Measurements from ENCODE around the gene UPB1. TPM values are rescaled to one million over a fixed set of nuclear protein-coding genes. Genes with fewer than 3 reads are reported as not detected.
A peak's percentile ranks its signal among the peaks of the same experiment; 100 is the strongest.
"Not testable (repeated sequence)": the region's sequence is repeated elsewhere in the genome, so short reads cannot be mapped to it uniquely, and the experiment has no call there.

Gene UPB1
- total RNA-seq, 1 donor = under 0.01 TPM

DNA sequence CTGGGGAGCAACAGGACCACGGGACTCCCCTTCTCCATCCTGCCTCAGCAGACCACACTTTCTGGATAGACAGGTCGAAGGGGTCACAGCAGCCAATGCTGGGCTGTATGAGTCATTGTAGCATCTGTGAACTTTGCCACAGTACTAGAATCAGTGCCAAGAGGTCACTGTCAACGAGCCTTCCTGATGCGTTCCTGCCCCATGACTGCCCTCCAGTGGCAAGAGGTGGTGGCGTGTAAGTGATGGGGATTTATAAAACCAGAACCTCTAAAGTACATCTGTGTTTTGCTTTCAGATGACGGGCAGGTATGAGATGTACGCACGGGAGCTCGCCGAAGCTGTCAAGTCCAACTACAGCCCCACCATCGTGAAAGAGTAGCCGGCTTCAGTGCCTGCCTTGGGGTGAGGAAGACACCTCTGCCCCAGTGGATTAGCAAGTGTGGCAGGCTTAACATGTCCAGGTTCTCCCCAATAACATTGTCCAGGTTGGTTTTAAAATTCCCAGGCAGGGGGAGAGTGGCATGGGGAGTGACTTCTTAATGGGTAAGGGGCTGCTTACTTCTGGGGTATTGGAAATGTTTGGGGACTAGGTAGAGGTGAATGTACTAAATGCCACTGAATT lies 30.4 kb downstream of the UPB1 start:
- peak; percentile 47 to 87 (median 81) for DNase-seq (ENCODE audit: low read depth in 2 of 3, low spot score in 2 of 3)

DNA sequence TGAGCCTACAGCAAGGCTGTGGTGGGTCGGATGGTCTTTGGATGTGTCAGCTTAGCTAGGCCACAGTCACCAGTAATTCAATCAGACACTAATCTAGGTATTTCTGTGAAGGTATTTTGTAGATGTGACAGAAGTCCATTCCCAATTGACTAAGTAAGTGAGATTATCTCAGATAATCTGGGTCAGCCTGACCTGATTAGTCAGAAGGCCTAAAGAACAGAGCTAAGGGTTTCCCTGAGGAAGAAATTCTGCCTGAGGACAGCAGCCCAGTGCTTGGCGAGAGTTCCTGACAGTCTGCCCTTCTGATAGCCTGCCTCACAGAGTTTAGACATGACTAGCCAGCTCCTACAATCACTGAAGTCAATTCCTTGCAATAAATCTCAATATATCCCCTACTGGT lies 31.1 kb downstream of the UPB1 start:
- no peak for DNase-seq (ENCODE audit: low read depth in 2 of 3, low spot score in 2 of 3)

DNA sequence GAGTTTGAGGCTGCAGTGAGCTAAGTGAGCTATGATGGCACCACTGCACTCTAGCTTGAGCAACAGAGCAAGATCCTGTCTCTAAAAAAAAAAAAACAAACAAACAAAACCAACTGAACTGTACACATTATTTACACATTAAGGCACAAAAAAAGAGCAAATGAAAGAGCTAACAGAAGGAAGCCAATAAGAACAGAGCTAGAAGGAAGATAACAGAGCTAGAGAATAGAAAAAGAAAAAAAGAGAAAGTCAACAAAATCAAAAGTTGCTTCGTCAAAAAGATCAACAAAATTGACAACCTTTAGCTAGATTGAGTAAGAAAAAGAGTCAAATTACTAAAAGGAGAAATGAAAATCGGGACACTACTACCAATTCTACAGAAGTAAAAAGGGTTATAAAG lies 34.8 kb downstream of the UPB1 start:
- no peak for DNase-seq (ENCODE audit: low read depth in 2 of 3, low spot score in 2 of 3)

DNA sequence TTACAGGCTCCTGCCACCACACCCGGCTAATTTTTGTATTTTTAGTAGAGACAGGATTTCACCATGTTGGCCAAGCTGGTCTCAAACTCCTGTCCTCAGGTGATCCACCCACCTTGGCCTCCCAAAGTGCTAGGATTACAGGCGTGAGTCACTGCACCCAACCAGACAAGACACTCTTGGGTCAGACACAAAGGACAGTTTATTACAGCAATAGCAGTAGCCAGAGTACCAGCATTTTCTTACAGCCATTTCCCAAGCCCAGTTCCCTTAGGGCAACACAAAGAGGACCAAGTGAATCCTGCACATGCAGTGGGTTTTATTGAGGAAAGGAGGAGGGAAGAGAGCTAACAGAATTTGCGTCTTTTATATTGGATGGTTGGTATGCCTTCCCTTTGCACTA lies 35.8 kb downstream of the UPB1 start:
- DNase-seq (ENCODE audit: low read depth in 2 of 3, low spot score in 2 of 3) = not testable (repeated sequence)

DNA sequence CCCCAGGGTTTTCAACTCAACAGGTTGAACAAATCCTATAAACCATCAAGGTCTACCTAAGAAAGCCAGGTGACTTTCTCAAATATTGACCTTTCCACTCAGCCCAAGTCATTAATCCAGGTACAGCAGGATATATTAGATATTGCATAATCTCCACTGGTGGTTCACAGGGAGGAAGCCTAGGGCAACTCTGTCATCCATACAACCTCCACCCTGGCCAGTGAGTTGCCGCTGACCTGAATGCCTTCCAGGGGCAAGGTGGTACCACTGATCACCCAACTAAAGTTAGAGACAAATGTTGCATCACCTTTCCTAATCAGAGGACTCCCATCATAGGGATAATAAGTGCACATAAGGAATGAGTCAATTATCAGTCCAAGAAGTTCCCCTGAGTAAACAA lies 36.9 kb downstream of the UPB1 start:
- DNase-seq (ENCODE audit: low read depth in 2 of 3, low spot score in 2 of 3) = no peak

DNA sequence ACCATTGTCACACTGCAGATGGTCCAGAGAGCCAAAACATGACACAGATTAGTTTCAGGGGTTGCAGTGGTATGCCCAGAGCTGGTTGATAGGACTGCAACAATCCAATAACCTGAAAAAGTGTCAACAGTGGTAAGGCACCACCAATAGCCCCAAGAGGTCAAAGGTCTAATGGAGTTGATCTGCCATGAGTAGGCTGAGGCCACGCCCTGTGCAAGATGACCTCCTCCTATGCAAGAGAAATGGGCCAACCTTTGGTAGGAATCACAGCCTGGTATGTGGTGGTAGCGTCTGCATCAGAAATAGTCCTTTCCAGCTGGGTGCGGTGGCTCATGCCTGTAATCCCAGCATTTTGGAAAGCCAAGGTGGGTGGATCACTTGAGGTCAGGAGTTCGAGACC lies 40.2 kb downstream of the UPB1 start:
- DNase-seq (ENCODE audit: low read depth in 2 of 3, low spot score in 2 of 3) = no peak

DNA sequence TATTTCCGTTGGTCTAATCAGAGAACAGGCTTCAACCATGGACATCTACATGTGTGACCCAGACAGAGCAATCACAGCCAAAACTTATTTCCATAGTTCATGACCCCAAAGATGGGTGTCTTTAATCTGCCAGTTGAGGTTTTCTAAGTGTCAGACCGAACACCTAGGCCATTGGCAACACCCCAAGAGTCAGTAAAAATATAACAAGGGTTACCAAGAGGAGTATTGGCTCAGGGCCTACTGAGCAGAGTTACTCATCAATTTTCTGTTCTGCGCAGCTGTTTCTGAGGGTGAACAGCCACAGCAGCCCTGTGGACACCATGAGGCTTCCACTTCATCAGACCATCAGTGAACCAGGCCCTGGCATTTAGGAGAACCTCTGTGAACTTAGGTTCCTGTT lies 41.0 kb downstream of the UPB1 start:
- DNase-seq (ENCODE audit: low read depth in 2 of 3, low spot score in 2 of 3) = no peak

DNA sequence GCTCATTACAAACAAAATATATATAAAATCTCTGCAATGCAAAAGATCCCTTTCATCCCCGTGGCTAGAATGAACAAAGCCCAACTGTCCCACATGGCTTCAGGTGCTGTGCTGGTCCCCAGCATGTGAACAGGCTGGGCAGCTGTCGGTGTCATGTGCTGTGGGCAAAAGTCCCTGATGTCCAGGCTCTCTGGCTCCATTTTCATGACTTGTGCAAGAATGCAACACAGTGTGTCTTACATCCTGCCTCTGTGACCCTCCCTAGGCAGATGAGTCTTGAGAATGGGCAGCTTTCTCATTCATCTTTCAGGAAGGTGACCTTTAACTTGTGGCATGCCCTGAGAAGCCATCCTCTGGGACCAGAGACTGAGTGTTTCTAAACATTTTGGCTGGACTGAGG lies 45.3 kb downstream of the UPB1 start:
- DNase-seq (ENCODE audit: low read depth in 2 of 3, low spot score in 2 of 3) = no peak

DNA sequence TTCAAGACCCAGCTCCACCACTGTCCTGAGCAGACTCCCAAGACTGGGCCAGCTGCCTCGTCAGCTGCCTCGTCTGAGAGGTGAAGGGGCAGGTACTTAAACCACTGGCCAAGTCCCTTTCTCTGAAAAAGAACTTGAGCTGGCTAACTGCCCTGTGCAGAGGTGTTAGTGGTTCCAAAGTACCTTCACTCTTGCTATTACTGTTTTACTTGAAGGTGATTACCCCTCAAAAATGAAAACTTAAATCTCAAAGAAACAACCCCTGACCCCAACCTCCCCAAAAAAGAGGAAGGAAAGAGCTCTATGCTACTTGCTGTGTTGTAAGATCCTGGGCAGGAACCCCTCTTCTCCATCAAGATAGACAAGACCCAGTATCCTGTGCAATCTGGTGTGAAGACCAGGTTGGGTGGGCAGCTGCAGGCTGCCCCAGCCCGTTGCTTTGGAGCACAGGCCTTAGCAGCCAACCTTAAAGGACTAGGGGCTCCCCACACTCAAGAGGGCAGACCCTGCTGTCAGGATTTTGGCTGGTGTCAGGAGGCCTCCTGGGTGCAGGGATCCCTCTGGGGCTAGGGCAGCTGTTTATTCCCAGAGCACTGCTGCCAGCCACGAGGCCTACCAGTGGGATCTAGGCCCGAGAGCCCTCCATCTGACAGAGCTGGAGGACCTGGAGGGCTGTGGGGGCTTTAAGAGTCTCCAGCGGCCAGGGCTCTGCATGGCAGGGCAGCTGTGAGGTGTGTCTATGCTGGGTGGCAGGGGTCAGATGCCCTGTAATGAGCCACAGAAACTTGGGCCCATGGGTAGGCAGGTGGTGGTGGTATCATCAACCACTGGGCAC lies 46.8 kb downstream of the UPB1 start:
- peak in 1 of 3 donors; percentile 51 for DNase-seq (ENCODE audit: low read depth in 2 of 3, low spot score in 2 of 3)

DNA sequence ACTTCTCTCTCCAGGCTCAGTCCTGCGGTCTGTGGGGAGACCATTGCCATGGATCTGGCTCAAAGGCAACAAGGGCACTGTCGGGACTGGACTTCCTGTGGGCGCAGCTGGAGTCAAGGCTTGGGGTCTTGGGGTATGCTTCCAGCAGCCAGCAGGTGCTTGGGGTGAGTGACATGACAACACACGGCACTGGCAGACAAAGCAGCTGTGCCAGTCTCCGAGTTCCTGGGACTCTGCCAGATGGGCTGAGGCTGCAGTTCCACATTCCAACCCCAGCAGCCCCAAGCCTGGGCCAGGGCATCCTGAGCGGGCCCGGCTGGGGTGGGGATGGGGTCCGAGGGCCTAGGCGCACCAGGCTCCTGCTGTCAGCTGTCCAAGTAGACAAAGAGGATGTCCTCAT lies 47.5 kb downstream of the UPB1 start:
- DNase-seq (ENCODE audit: low read depth in 2 of 3, low spot score in 2 of 3) = peak in 1 of 3 donors; percentile 59

DNA sequence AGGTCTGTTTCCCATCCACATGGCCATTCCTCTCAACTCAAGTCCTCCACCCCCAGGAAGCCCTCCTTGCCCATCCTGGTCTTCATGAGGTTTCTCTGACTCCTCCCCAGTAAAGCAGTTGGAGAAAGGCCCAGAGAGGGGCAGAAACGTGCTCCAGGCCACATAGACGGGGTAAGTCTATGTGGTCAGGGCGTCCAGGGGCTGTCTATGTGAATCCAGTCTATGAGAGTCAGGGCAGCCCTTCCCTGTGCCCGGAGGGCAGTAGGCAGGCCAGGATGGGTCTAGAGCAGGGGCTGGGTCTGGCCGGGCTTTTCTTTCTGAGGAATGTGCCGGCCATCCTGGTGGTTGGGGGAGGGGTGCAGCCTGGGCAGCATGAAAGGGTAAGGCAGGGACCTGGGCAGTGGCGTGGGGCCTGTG lies 48.1 kb downstream of the UPB1 start:
- DNase-seq (ENCODE audit: low read depth in 2 of 3, low spot score in 2 of 3) = no peak

DNA sequence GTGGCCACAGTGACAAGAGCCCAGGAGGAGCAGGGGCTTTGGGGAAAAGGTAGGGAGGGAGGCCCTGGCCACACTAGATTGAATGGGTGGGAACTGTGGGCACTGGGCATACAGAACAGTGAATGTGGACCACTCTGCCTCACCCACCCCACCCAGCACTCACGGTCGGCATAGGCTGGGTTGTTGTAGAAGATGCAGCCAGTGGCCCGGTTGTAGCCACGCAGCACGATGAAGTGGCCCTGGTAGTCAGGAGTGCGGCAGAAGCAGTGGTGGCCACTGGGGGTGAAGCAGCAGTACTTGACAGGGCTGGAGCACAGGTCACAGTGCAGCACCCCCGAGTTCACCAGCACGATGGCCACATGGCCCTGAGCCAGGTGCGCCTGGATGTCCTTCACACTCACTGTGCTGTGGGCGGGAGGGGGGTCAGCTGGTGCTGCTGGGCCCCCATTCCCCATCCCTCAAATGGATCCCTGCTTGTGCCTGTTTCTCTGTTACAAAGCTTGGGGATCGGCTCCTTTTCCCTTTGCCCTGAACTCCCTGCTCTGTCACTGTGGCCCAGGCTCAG lies 48.6 kb downstream of the UPB1 start:
- DNase-seq (ENCODE audit: low read depth in 2 of 3, low spot score in 2 of 3) = no peak

DNA sequence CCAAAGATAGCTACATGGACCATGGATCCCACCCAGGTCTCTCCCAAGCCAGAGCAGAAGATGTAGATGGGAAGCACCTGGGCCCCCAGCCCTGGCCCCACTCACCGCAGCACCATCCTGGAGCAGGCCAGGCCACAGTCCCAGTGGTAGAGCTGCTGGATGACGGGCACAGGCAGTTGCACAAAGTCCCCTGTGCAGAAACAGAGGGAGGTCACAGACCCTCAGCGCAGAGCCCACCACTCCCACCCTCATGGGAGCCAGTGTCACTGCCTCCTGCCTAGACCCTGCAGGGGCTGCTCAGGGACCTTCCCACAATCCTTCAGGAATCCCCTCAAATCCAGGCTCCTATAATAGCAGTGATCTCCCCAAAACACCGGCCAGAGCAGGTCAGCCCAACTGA lies 53.7 kb downstream of the UPB1 start:
- no peak for DNase-seq (ENCODE audit: low read depth in 2 of 3, low spot score in 2 of 3)

DNA sequence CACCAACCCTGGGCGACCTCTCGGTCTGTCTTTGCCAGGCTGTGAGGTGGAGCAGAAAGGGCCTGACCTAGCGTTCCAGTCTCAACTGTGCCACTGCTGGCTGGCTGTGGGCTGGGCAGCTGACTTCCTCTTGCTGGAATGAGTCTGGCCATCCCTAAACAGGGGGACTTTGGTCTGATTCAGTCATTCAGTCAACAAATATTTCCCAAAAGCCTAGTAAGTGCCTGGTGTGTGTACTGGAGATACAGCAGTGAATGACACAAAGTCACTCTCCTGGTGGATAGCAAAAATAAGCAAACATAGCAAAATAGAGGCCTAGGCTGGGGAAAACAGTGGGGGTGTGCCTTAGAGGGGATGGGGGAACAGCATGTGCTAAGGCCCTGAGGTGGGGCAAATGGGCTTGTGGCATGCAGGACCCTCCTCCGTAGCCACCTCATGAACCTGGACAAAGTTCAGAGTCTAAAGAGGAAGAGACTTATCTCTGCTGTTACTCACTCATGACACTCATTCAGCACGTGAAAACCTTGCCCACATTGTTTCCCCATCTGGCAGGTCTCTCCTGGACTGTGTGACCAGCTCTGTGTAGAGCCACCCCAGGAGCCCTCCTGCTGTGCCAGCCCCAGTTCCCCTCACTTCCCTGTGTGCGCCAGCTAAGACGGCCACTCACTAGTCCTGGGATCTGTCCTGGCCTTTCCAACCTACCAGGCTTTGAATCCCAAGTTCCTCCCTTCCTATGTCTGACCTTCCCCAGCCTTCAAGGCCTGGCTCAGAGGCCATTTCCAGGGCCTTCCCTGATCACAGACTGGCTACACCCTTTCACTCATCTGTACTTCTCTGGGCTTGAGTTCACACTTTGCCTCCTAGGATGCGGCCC lies 55.1 kb downstream of the UPB1 start:
- no peak for DNase-seq (ENCODE audit: low read depth in 2 of 3, low spot score in 2 of 3)

DNA sequence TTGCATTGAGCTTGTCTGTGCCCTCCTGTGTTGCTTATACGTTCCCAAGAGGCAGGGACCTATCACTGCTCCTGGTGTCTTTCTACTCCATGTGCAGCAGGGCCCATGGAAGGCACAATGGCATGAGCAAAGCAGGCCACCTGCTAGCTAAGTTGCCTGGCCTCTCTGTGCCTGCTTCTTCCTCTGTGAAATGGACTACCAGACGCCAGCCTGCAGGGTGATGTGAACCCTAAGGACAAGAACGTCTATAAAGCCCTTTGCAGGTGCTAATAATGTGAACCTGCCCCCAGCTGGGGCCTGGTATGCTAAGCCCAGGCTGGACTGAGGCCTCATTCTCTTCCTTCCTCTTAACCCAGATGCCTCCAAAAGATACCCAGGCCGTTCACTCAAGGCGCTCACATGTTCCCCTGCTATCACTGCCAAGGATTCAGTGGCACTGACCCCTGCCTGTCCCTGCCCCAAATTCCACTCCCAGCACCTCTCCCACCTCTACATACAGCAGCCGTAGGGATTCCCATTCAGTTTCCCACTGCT lies 55.8 kb downstream of the UPB1 start:
- peak in 1 of 3 donors; percentile 47 for DNase-seq (ENCODE audit: low read depth in 2 of 3, low spot score in 2 of 3)

DNA sequence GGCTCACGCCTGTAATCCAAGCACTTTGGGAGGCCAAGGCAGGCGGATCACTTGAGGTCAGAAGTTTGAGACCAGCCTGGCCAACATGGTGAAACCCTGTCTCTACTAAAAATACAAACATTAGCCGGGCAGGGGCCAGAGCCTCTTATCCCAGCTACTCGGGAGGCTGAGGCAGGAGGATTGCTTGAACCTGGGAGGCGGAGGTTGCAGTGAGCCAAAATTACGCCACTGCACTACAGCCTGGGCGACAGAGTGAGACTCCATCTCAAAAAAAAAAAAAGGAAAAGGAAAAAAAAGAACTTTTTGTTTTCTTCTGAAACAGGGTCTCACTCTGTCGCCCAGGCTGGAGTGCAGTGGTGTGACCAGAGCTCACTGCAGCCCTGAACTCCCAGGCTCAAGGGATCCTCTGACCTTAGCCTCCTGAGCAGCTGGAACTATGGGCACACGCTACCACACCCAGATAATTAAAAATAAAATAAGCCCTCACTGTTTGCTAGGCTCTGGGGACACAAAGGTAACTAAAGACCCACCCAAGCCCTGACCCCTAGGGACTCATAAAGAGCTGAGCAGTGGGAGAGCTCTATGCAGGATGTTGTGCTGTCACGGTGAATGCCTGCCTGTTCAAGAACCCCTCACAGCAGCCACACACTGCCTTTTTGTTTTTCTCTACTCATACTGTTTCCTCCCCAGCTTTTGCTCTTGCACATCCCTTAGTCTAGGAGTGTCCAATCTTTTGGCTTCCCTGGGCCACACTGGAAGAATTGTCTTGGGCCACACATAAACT lies 57.6 kb downstream of the UPB1 start:
- not testable (repeated sequence) for DNase-seq (ENCODE audit: low read depth in 2 of 3, low spot score in 2 of 3)

DNA sequence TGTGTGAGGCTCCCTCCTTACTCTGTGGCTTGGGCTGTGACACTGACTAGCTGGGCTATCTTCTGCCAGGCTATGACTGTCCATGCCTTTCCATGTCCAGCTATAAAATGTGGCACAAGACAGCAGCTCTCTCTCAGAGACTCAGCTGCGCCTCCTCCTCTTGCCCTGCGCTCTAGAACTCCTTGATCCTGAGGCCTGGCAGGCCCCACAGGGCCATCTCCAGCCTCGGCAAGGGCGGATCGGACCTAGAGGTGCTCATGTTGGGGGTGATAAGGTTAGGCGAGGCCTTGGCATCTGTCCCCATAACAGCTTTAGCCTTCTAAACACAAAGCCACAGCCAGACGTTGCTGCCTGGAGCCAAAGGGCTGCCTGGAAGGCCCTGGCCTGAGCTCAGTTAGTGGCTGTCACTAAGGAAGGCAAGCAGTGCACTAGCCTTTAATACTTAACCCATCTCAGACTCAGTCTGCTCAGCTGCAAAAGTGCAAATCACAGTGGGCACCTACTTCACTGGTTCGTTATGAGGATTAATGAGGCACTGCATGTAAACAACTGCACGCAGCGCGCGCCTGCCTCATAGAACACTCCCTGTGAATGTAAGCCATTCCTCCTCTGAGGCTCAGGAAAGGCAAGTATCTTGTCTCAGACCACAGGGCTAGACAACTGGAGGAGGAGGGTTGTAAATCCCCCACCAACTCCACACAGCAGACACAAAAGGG lies 58.6 kb downstream of the UPB1 start:
- no peak for DNase-seq (ENCODE audit: low read depth in 2 of 3, low spot score in 2 of 3)

DNA sequence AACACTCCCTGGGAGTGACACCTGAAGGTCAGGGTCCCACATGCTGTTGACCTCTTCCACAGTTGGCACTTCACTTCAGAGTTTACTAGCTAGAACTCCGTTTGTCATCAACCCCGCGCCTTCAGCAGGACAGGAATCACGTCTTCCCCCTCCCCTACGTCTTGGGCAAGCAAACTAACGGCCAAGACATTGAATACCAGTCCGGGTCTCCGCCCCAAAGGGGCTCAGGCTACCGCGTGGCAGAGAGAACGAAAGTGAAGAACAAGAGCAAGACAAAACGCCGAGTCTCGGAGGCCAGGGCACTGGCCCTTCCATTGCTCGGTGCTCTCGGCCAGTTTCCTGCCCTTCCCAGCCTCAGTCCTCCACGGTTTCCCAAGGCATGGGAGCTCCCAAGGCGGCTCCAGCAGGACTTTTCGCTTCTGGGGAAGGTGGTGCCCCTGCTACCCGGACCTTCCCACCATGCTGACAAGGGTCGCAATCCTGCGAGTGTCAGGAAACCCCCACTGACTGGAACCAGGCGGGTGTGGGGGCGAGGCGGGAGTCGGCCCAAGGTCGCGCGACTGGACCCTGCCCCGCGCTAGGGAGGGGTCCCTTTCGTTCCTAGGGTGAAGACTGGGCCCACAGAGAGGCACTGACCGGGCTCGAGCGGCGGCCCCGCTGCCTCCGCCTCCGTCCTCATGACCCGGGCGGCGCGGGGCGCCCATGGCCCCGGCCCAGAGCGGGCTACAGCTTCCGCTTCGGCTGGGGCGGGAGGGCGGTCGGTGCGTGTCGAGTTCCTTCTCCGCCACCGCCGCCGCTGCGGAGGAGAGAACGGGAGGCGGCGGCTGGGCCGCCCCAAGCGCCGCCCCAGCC lies 59.4 kb downstream of the UPB1 start, which contains the start of gene GUCD1:
TSS of gene GUCD1 (minus strand) at position 826 of the 852 bp plus-strand sequence. CDS start at position 679, 147 bp downstream.
- DNase-seq (ENCODE audit: low read depth in 2 of 3, low spot score in 2 of 3) = peak in 1 of 3 donors; percentile 47

Measured in hematopoietic multipotent progenitor cell (in vitro differentiated cells).